ACC112 (cell line): Measurements from ENCODE around the gene ZMYND8.
"Not testable (repeated sequence)": the region's sequence is repeated elsewhere in the genome, so short reads cannot be mapped to it uniquely, and the experiment has no call there.

ENCODE experiments used
- H2AFZ ChIP-seq: fragments of 200-600 bp; sonication (generic); one replicate; pipeline ENCODE4 v1.6.0; 2017; ENCODE audit warnings: antibody characterized with exemption, low read length; ENCODE audit not compliant: unreplicated experiment
- H3K27ac ChIP-seq: fragments of 200-600 bp; sonication (generic); 2 replicates; pipeline ENCODE4 v1.5.1; 2014; ENCODE audit warnings: low read depth, mild to moderate bottlenecking, antibody characterized with exemption, low read length, moderate library complexity
- H3K27me3 ChIP-seq: fragments of 200-600 bp; sonication (generic); 2 replicates; pipeline ENCODE4 v1.6.1; 2014; ENCODE audit warnings: mild to moderate bottlenecking, antibody characterized with exemption, low read length, moderate library complexity, mixed read lengths; ENCODE audit not compliant: insufficient read depth
- H3K36me3 ChIP-seq: fragments of 200-600 bp; sonication (generic); 2 replicates; pipeline ENCODE4 v1.6.1; 2016; ENCODE audit warnings: mild to moderate bottlenecking, antibody characterized with exemption, low read length, moderate library complexity, mixed read lengths; ENCODE audit not compliant: insufficient read depth
- H3K4me1 ChIP-seq: fragments of 200-600 bp; sonication (generic); one replicate; pipeline ENCODE4 v1.6.1; 2016; ENCODE audit warnings: low read length, mixed read lengths; ENCODE audit not compliant: insufficient read depth, unreplicated experiment, control insufficient read depth
- H3K4me3 ChIP-seq: fragments of 200-600 bp; sonication (generic); 2 replicates; pipeline ENCODE4 v1.5.1; 2014; ENCODE audit warnings: mild to moderate bottlenecking, low read depth, low read length
- H3K79me2 ChIP-seq: fragments of 200-600 bp; sonication (generic); one replicate; pipeline ENCODE4 v1.6.0; 2016; ENCODE audit warnings: low read length; ENCODE audit not compliant: control insufficient read depth, unreplicated experiment, insufficient read depth

The ZMYND8 gene

GRCh38 chr20:47241345-47241781 lies 115.1 kb downstream of the ZMYND8 start:
- H3K79me2 ChIP-seq: peaks cover 2% of the 10 kb centered on the region
- H3K27me3 ChIP-seq: no peaks in the 10 kb centered on the region
- H2AFZ ChIP-seq: no peak overlapping the region
- H3K36me3 ChIP-seq: peaks cover 9% of the 10 kb centered on the region; the same call in 1 of the 2 replicates
- H3K4me3 ChIP-seq: no peak overlapping the region
- H3K4me1 ChIP-seq: no peaks in the 10 kb centered on the region
- H3K27ac ChIP-seq: no peak overlapping the region

GRCh38 chr20:47240096-47240495 lies 116.4 kb downstream of the ZMYND8 start:
- H3K4me3 ChIP-seq: not testable (repeated sequence)

GRCh38 chr20:47239719-47240067 lies 116.8 kb downstream of the ZMYND8 start:
- H3K27ac ChIP-seq: no peak overlapping the region
- no peaks in the 10 kb centered on the region for H3K4me1 ChIP-seq
- H3K36me3 ChIP-seq: peaks cover 5% of the 10 kb centered on the region; the same call in 1 of the 2 replicates

More at GRCh38 chr20:47240096-47240495, 116.4 kb downstream of the ZMYND8 start:
- not testable (repeated sequence) for H3K4me1 ChIP-seq, H3K36me3 ChIP-seq, H3K27me3 ChIP-seq, H2AFZ ChIP-seq, H3K27ac ChIP-seq, H3K79me2 ChIP-seq

GRCh38 chr20:47238780-47239718 lies 117.5 kb downstream of the ZMYND8 start:
- Histone ChIP-seq H3K36me3 (peaks cover 10% of the 10 kb centered on the region), H3K4me1 (no peaks in the 10 kb centered on the region), H3K27me3 (no peaks in the 10 kb centered on the region), H2AFZ (no peak overlapping the region), H3K4me3 (no peak overlapping the region), H3K27ac (no peak overlapping the region), H3K79me2 (no peaks in the 10 kb centered on the region)

More at GRCh38 chr20:47239719-47240067, 116.8 kb downstream of the ZMYND8 start:
- Histone ChIP-seq H3K4me3 (no peak overlapping the region), H3K27me3 (no peaks in the 10 kb centered on the region), H2AFZ (no peak overlapping the region), H3K79me2 (no peaks in the 10 kb centered on the region)

- Histone ChIP-seq H3K27me3 (no peaks in the 10 kb centered on the region), H3K4me1 (no peaks in the 10 kb centered on the region), H2AFZ (no peak overlapping the region), H3K27ac (no peak overlapping the region), H3K4me3 (no peak overlapping the region), H3K79me2 (peaks cover 2% of the 10 kb centered on the region), H3K36me3 (peaks cover 17% of the 10 kb centered on the region)
Observed at GRCh38 chr20:47237715-47238114, 118.8 kb downstream of the ZMYND8 start.

GRCh38 chr20:47236639-47236900 lies 119.9 kb downstream of the ZMYND8 start:
- H3K4me3 ChIP-seq: no peak overlapping the region
- H3K36me3 ChIP-seq: peaks cover 17% of the 10 kb centered on the region
- H3K79me2 ChIP-seq: peaks cover 2% of the 10 kb centered on the region
- no peak overlapping the region for H2AFZ ChIP-seq
- H3K27ac ChIP-seq: no peak overlapping the region
- peaks cover 6% of the 10 kb centered on the region for H3K4me1 ChIP-seq
- no peaks in the 10 kb centered on the region for H3K27me3 ChIP-seq

GRCh38 chr20:47235853-47236638 lies 120.5 kb downstream of the ZMYND8 start:
- Histone ChIP-seq H3K79me2 (peaks cover 2% of the 10 kb centered on the region), H3K27me3 (no peaks in the 10 kb centered on the region), H3K4me1 (peaks cover 7% of the 10 kb centered on the region), H3K27ac (no peak overlapping the region), H2AFZ (no peak overlapping the region), H3K36me3 (peaks cover 17% of the 10 kb centered on the region), H3K4me3 (no peak overlapping the region)

- Histone ChIP-seq H3K4me1 (peaks cover 7% of the 10 kb centered on the region), H3K79me2 (peaks cover 5% of the 10 kb centered on the region), H3K4me3 (no peak overlapping the region), H3K27ac (no peak overlapping the region), H3K36me3 (peaks cover 17% of the 10 kb centered on the region), H2AFZ (no peak overlapping the region), H3K27me3 (no peaks in the 10 kb centered on the region)
Observed at GRCh38 chr20:47235111-47235510, 121.4 kb downstream of the ZMYND8 start.

- no peak overlapping the region for H2AFZ ChIP-seq
- H3K79me2 ChIP-seq: peaks cover 5% of the 10 kb centered on the region
- H3K27ac ChIP-seq: no peak overlapping the region
- H3K4me3 ChIP-seq: no peak overlapping the region
- peaks cover 7% of the 10 kb centered on the region for H3K4me1 ChIP-seq
- H3K27me3 ChIP-seq: no peaks in the 10 kb centered on the region
- peaks cover 26% of the 10 kb centered on the region for H3K36me3 ChIP-seq
Observed at GRCh38 chr20:47233333-47234188, 122.9 kb downstream of the ZMYND8 start.

GRCh38 chr20:47232518-47232917 lies 124.0 kb downstream of the ZMYND8 start:
- Histone ChIP-seq H3K79me2 (peaks cover 5% of the 10 kb centered on the region), H3K27ac (no peak overlapping the region), H2AFZ (no peak overlapping the region), H3K4me1 (peaks cover 7% of the 10 kb centered on the region), H3K4me3 (no peak overlapping the region), H3K36me3 (peaks cover 26% of the 10 kb centered on the region), H3K27me3 (no peaks in the 10 kb centered on the region)
